GM21360 (cell line): ENCODE results near the gene MOGAT2.

Experiments
- ATAC-seq: cut with Tn5 transposase; IDR thresholded peaks from one replicate; pipeline ENCODE4 v1.9.1; 2021; ENCODE audit warnings: mild to moderate bottlenecking, moderate library complexity; ENCODE audit not compliant: unreplicated experiment

MOGAT2 gene

GRCh38 chr11:75776546-75776945, 58.9 kb downstream of the MOGAT2 start:
- ATAC-seq: no peak

GRCh38 chr11:75777461-75778110, 59.9 kb downstream of the MOGAT2 start:
- ATAC-seq: no peak

GRCh38 chr11:75778962-75779361, 61.3 kb downstream of the MOGAT2 start:
- ATAC-seq: no peak

- no peak for ATAC-seq
Observed at GRCh38 chr11:75779960-75780359, 62.3 kb downstream of the MOGAT2 start.

GRCh38 chr11:75780888-75781287, 63.2 kb downstream of the MOGAT2 start:
- ATAC-seq: no peak

- ATAC-seq: no peak
Observed at GRCh38 chr11:75781296-75781695, 63.7 kb downstream of the MOGAT2 start.

GRCh38 chr11:75781831-75782230, 64.2 kb downstream of the MOGAT2 start:
- no peak for ATAC-seq
